Stomach (tissue), 9 donors: ENCODE results near the gene PPDPF. TPM values are rescaled to one million over a fixed set of nuclear protein-coding genes. Genes with fewer than 3 reads are reported as not detected.
A peak's percentile ranks its signal among the peaks of the same experiment; 100 is the strongest.

Experiments used
- DNase-seq, 2 donors: peaks; one replicate each; pipeline versions ENCODE4 v3.0.0 to v3.0.0-alpha.2; 2013 to 2019
- H3K27ac ChIP-seq, 5 donors: fragments of 200-600 bp in 4 of 5; sonication (generic) in 4 of 5; one replicate each; pipeline ENCODE4 v1.5.1; 2013 to 2019; ENCODE audit warnings: mild to moderate bottlenecking in 1 of 5, moderate library complexity in 1 of 5
- H3K27me3 ChIP-seq, 3 donors: fragments of 200-600 bp; sonication (generic); one replicate each; pipeline ENCODE4 v1.5.1; 2017 to 2019; ENCODE audit warnings: mixed run types in 1 of 3
- H3K36me3 ChIP-seq, 4 donors: fragments of 200-600 bp; sonication (generic); 1 replicate in 3 of 4; 2 replicates in 1 of 4; pipeline ENCODE4 v1.5.1; 2016 to 2019
- H3K4me1 ChIP-seq, 4 donors: fragments of 200-600 bp; sonication (generic); one replicate each; pipeline ENCODE4 v1.5.1; 2016 to 2019
- H3K4me3 ChIP-seq, 4 donors: fragments of 200-600 bp; sonication (generic) in 3 of 4; one replicate each; pipeline ENCODE4 v1.5.1; 2016 to 2019; ENCODE audit warnings: mild to moderate bottlenecking in 1 of 4
- H3K9me3 ChIP-seq, 4 donors: fragments of 200-600 bp; sonication (generic); one replicate each; pipeline ENCODE4 v1.5.1; 2016 to 2019
- EP300 ChIP-seq: sonication (generic); formaldehyde crosslinking; IDR thresholded peaks from one replicate; pipeline ENCODE4 v1.6.1; 2017; ENCODE audit warnings: antibody characterized with exemption
- POLR2A ChIP-seq, 4 donors: fragments of 450-650 bp; IDR thresholded peaks; one replicate each; pipeline ENCODE4 v1.6.1; 2016; ENCODE audit warnings: antibody characterized with exemption in 4 of 4, control low read depth in 2 of 4, mild to moderate bottlenecking in 1 of 4, moderate library complexity in 1 of 4
- POLR2AphosphoS5 ChIP-seq, 3 donors: sonication (generic); formaldehyde crosslinking; IDR thresholded peaks; one replicate each; pipeline ENCODE4 v1.6.1; 2016; ENCODE audit warnings: antibody characterized with exemption in 3 of 3
- WGBS, 5 donors: extraction: QIAGEN DNeasy Blood & Tissue Kit in 3 of 5; methylation state at CpG; one replicate each; pipeline versions ENCODE4 v1.1.5 to v1.1.7; 2013 to 2018; 5-methylcytosine and 5-hydroxymethylcytosine counted together
- intact Hi-C: fragments of 100-400 bp; cut with DNase I; formaldehyde crosslinking; loops from one replicate; pipeline ENCODE4 v1.15.1; 2023; ENCODE audit warnings: low total_unique reads
- polyA plus RNA-seq, 3 donors: library from polyadenylated mRNA; stranded (reverse); fragments of 200-250 nt; gene quantifications; one replicate each; pipeline ENCODE4 v1.2.3, GENCODE V29; 2013
- total RNA-seq, 5 donors: library from RNA; depleted of rRNA; stranded (reverse); fragments of >200 nt; gene quantifications; one replicate each; pipeline versions ENCODE4 v1.1.0 to v1.2.3, GENCODE V29; 2014 to 2016
- TF ChIP-seq, protein P1 (sequence below), 7 experiments: fragments of 450-650 bp in 4 of 7; fragments of 200-600 bp in 3 of 7; sonication (generic) in 3 of 7; IDR thresholded peaks; one replicate each; pipeline ENCODE4 v1.5.1; 2016 to 2019; ENCODE audit warnings: antibody characterized with exemption in 7 of 7, control low read depth in 2 of 7, mild to moderate bottlenecking in 1 of 7
- donor health status: healthy with polysubstance abuse.
- donor health status: Bipolar disorder and iron deficiency.
- donor health status: healthy.

The PPDPF gene
- total and polyA plus RNA-seq, 8 donors: 1.8 to 756 (median 195) TPM

- Histone ChIP-seq H3K36me3 (no peaks in the 10 kb centered on the region), H3K4me3 (peak overlapping the region in 1 of 4 donors; percentile 50), H3K27me3 (peaks cover 0 to 63% (median 11%) of the 10 kb centered on the region in 3 donors), H3K4me1 (peaks cover 35 to 61% (median 57%) of the 10 kb centered on the region in 4 donors), H3K27ac (peak overlapping the region; percentile 78 to 96 (median 90)), H3K9me3 (no peaks in the 10 kb centered on the region)
- no peak for DNase-seq
- intact Hi-C loops: no loop called here
- 40 to 48% (median 41%) methylated on average over 7 to 12 of the region's 12 CpGs for WGBS, 5 donors
- no peak for TF ChIP-seq POLR2AphosphoS5 (IDR thresholded peaks at IDR 0.05)
Measured at GRCh38 chr20:63534427-63534830, 13.9 kb downstream of the PPDPF start.

DNA sequence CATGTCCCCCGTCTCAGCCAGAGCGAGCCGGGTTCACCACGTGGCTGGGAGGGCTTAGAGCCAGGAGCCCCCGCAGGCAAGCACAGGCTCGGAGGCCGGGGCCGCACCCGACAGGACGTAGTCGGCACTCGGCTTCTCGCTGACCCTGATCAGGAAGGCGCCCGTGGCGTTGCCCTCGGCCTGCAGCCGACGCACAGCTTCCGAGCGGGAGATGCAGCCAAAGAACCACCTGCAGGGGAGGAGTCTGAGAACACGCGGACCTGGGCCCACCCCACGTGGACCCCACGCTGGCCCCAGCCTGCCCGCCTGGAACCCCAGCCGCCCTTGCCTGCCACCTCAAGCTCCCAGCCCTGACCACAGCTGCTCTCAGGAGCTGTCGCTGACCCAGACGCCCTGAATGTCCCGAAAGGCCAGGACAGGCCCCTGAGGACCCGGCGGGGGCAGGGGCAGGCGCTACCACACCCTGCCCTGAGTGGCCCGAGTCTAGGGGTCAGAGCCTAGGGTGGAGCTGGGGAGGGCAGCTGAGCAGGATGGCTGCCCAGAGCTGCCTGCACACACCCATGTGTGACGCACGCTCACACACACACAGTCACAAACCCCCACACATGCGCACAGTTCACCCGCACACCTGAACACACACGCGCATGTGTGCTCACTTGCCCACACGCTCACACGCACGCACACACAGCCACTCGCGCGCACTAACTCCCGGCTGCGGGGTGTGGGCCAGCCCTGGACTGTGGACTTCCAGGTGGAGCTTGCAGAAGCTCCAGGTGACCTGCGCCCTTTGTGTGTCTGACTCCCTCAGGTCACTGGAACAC is 14.5 kb downstream of the PPDPF start:
- H3K4me3 ChIP-seq: peak overlapping the region in 1 of 4 donors; percentile 50
- no peaks in the 10 kb centered on the region for H3K9me3 ChIP-seq
- WGBS, 5 donors: 25 to 52% (median 37%) methylated on average over 15 to 49 of the region's 49 CpGs
- intact Hi-C loops: loop anchor here (5.0 kb wide), 1 partner anchor 437 kb away; no protein-coding TSS in a partner anchor
- H3K36me3 ChIP-seq: no peaks in the 10 kb centered on the region
- H3K27ac ChIP-seq: peak overlapping the region; percentile 78 to 96 (median 90)
- H3K4me1 ChIP-seq: peaks cover 35 to 65% (median 61%) of the 10 kb centered on the region in 4 donors
- peak; percentile 83 to 87 for DNase-seq
- TF ChIP-seq, protein P1, sequence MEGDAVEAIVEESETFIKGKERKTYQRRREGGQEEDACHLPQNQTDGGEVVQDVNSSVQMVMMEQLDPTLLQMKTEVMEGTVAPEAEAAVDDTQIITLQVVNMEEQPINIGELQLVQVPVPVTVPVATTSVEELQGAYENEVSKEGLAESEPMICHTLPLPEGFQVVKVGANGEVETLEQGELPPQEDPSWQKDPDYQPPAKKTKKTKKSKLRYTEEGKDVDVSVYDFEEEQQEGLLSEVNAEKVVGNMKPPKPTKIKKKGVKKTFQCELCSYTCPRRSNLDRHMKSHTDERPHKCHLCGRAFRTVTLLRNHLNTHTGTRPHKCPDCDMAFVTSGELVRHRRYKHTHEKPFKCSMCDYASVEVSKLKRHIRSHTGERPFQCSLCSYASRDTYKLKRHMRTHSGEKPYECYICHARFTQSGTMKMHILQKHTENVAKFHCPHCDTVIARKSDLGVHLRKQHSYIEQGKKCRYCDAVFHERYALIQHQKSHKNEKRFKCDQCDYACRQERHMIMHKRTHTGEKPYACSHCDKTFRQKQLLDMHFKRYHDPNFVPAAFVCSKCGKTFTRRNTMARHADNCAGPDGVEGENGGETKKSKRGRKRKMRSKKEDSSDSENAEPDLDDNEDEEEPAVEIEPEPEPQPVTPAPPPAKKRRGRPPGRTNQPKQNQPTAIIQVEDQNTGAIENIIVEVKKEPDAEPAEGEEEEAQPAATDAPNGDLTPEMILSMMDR (IDR thresholded peaks at IDR 0.05): no peak
- TF ChIP-seq POLR2AphosphoS5 (IDR thresholded peaks at IDR 0.05): peak in 2 of 3 donors; percentile 75 to 81
- H3K27me3 ChIP-seq: peaks cover 0 to 63% (median 11%) of the 10 kb centered on the region in 3 donors

- WGBS, 5 donors: 23 to 60% (median 30%) methylated on average over 16 to 35 of the region's 35 CpGs
- H3K36me3 ChIP-seq: no peaks in the 10 kb centered on the region
- H3K27ac ChIP-seq: peak overlapping the region; percentile 88 to 96 (median 90)
- H3K9me3 ChIP-seq: no peaks in the 10 kb centered on the region
- H3K4me1 ChIP-seq: peaks cover 38 to 79% (median 63%) of the 10 kb centered on the region in 4 donors
- H3K4me3 ChIP-seq: peak overlapping the region; percentile 28 to 50 (median 32)
- peak; percentile 57 to 71 for DNase-seq
- H3K27me3 ChIP-seq: peaks cover 0 to 55% (median 11%) of the 10 kb centered on the region in 3 donors
- TF ChIP-seq POLR2AphosphoS5 (IDR thresholded peaks at IDR 0.05) (peak in 2 of 3 donors; percentile 18 to 30), POLR2A (IDR thresholded peaks at IDR 0.05) (peak in 1 of 4 donors; percentile 42), EP300 (no peak)
- TF ChIP-seq, protein P1 (IDR thresholded peaks at IDR 0.05): no peak
- intact Hi-C loops: loop anchor here (5.0 kb wide), 1 partner anchor 436 kb away; no protein-coding TSS in a partner anchor
Measured at GRCh38 chr20:63536241-63536977, 15.8 kb downstream of the PPDPF start.

DNA sequence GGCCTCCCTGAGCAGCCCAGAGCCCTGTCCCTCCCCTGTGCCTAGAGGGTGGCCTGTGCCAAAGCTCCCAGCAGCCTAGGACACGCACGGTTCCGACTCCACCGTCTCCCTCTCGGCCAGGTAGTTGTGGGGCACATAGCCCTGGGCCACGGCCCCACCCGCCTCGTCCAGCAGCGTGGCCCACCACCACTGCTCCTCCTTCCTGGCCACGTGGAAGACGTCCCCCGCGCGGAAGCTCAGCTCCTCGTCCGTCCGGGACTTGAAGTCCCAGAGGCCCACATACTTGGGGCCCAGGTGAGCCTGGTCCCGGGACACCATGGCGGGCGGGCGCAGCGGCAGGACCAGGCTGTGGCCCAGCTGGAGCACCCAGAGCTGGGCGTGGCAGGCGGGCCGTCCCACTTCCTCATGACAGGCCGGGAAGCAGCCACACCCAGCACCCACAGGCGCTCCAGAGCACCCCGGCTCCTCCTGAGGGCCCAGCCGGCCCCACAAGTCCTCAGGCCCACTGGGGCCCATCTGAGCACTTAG is 16.5 kb downstream of the PPDPF start, which contains the start of gene PTK6:
PTK6 (minus strand) TSS at position 380 of the 528 bp plus-strand sequence; CDS start at position 318, 62 bp downstream.
- WGBS, 5 donors: 30 to 56% (median 32%) methylated on average over 18 to 29 of the region's 29 CpGs
- intact Hi-C loops: loop anchor here (5.0 kb wide), 1 partner anchor 435 kb away; no protein-coding TSS in a partner anchor
- no peaks in the 10 kb centered on the region for H3K36me3 ChIP-seq
- no peaks in the 10 kb centered on the region for H3K9me3 ChIP-seq
- TF ChIP-seq POLR2A (IDR thresholded peaks at IDR 0.05) (no peak), POLR2AphosphoS5 (IDR thresholded peaks at IDR 0.05) (peak in 2 of 3 donors; percentile 36 to 74)
- peak within 1 kb of the TSS; percentile 28 to 50 (median 32) for H3K4me3 ChIP-seq
- peaks cover 0 to 61% (median 11%) of the 10 kb centered on the region in 3 donors for H3K27me3 ChIP-seq
- H3K27ac ChIP-seq: peak within 1 kb of the TSS; percentile 88 to 96 (median 90)
- peaks cover 38 to 82% (median 61%) of the 10 kb centered on the region in 4 donors for H3K4me1 ChIP-seq
- DNase-seq: peak; percentile 84 to 86
